CD4-positive, CD25-positive, alpha-beta regulatory T cell (primary cell): ENCODE measurements around the gene RNF11. TPM values are rescaled to one million over a fixed set of nuclear protein-coding genes. Genes with fewer than 3 reads are reported as not detected.

Experiments used
- ATAC-seq, 2 donors: fragments of 150-1000 bp; cut with Tn5 transposase; one replicate each; pipeline ENCODE4 v1.10.0; 2021; ENCODE audit warnings: low read depth in 2 of 2, moderate number of reproducible peaks in 2 of 2, moderate library complexity in 1 of 2
- DNase-seq, 3 donors: peaks; one replicate each; pipeline versions ENCODE4 v3.0.0 to v3.0.0-alpha.2; 2012 to 2022; ENCODE audit warnings: mixed read lengths in 1 of 3
- H3K27ac ChIP-seq: one replicate; pipeline ENCODE4 v1.7.0; 2013; ENCODE audit warnings: mild to moderate bottlenecking, low read length; ENCODE audit not compliant: insufficient read depth, poor library complexity, severe bottlenecking
- H3K27me3 ChIP-seq: one replicate; pipeline ENCODE4 v1.7.0; 2013; ENCODE audit warnings: low read length; ENCODE audit not compliant: control insufficient read depth, insufficient read depth
- H3K36me3 ChIP-seq: one replicate; pipeline ENCODE4 v1.7.0; 2013; ENCODE audit warnings: mild to moderate bottlenecking, low read length, moderate library complexity; ENCODE audit not compliant: control insufficient read depth, insufficient read depth
- H3K4me1 ChIP-seq: 2 replicates; pipeline ENCODE4 v1.7.0; 2013; ENCODE audit warnings: mild to moderate bottlenecking, low read length; ENCODE audit not compliant: insufficient read depth, control insufficient read depth, poor library complexity, severe bottlenecking
- H3K4me3 ChIP-seq: one replicate; pipeline ENCODE4 v1.7.0; 2013; ENCODE audit warnings: low read depth, mild to moderate bottlenecking, low read length, moderate library complexity
- H3K9me3 ChIP-seq, 2 experiments: 1 replicate in 1 of 2; 2 replicates in 1 of 2; pipeline ENCODE4 v1.7.0; 2013; ENCODE audit warnings: low read length in 2 of 2, mild to moderate bottlenecking in 1 of 2, moderate library complexity in 1 of 2; ENCODE audit not compliant: control insufficient read depth in 2 of 2
- H3K27ac Mint-ChIP-seq, 3 donors: one replicate each; pipeline ENCODE4 v1.8.0; 2020 to 2022; ENCODE audit warnings: mild to moderate bottlenecking in 3 of 3, mixed read lengths in 3 of 3, moderate library complexity in 2 of 3
- H3K27me3 Mint-ChIP-seq: one replicate; pipeline ENCODE4 v1.8.0; 2022; ENCODE audit warnings: mild to moderate bottlenecking, mixed read lengths
- H3K36me3 Mint-ChIP-seq: one replicate; pipeline ENCODE4 v1.8.0; 2020; ENCODE audit warnings: mixed read lengths
- H3K4me1 Mint-ChIP-seq, 4 donors: one replicate each; pipeline ENCODE4 v1.8.0; 2020 to 2022; ENCODE audit warnings: mixed read lengths in 4 of 4, mild to moderate bottlenecking in 1 of 4
- H3K4me3 Mint-ChIP-seq, 4 donors: one replicate each; pipeline ENCODE4 v1.8.0; 2020 to 2022; ENCODE audit warnings: mild to moderate bottlenecking in 4 of 4, mixed read lengths in 4 of 4, moderate library complexity in 3 of 4
- H3K9me3 Mint-ChIP-seq, 7 donors: one replicate each; pipeline ENCODE4 v1.8.0; 2020 to 2022; ENCODE audit warnings: mixed read lengths in 7 of 7, mild to moderate bottlenecking in 3 of 7, moderate library complexity in 2 of 7
- polyA plus RNA-seq, 4 donors: library from polyadenylated mRNA; unstranded; fragments of 300-500 nt; fragmentation: Illumina TruSeq; gene quantifications; one replicate each; pipeline ENCODE4 v1.2.3, GENCODE V29; 2021
- total RNA-seq: library from RNA; stranded (reverse); gene quantifications from one replicate; pipeline ENCODE4 v1.2.3, GENCODE V29; 2022

Gene RNF11
- total and polyA plus RNA-seq, 5 donors from 2014 or later: 24.1 to 66.5 (median 36.2) TPM

- H3K27ac ChIP-seq: no peak overlapping the region
- Mint-ChIP-seq H3K9me3 (no peaks in the 10 kb centered on the region), H3K27ac (peak overlapping the region in 1 of 3 donors; percentile 51), H3K4me1 (peaks cover 0 to 2% (median 0%) of the 10 kb centered on the region in 4 donors), H3K4me3 (no peak overlapping the region), H3K27me3 (no peaks in the 10 kb centered on the region), H3K36me3 (no peaks in the 10 kb centered on the region)
- no peaks in the 10 kb centered on the region for H3K4me1 ChIP-seq
- H3K27me3 ChIP-seq: no peaks in the 10 kb centered on the region
- peak; percentile 21 to 44 for ATAC-seq
- DNase-seq: no peak
- no peak overlapping the region for H3K4me3 ChIP-seq
- H3K9me3 ChIP-seq: no peaks in the 10 kb centered on the region
- no peaks in the 10 kb centered on the region for H3K36me3 ChIP-seq
These were observed 67.7 kb downstream of the RNF11 start for GRCh38 chr1:51303751-51304251.

- H3K27me3 ChIP-seq: no peaks in the 10 kb centered on the region
- H3K36me3 ChIP-seq: no peaks in the 10 kb centered on the region
- no peaks in the 10 kb centered on the region for H3K36me3 Mint-ChIP-seq
- H3K27me3 Mint-ChIP-seq: no peaks in the 10 kb centered on the region
- no peaks in the 10 kb centered on the region for H3K9me3 ChIP-seq
- H3K9me3 Mint-ChIP-seq: no peaks in the 10 kb centered on the region
- H3K4me3 Mint-ChIP-seq: no peak overlapping the region
- H3K4me1 ChIP-seq: no peaks in the 10 kb centered on the region
- no peak overlapping the region for H3K4me3 ChIP-seq
- H3K27ac ChIP-seq: no peak overlapping the region
- peaks cover 0 to 2% (median 0%) of the 10 kb centered on the region in 4 donors for H3K4me1 Mint-ChIP-seq
- ATAC-seq (no peak), DNase-seq (no peak)
- H3K27ac Mint-ChIP-seq: peak overlapping the region in 1 of 3 donors; percentile 51
These were observed 68.3 kb downstream of the RNF11 start for GRCh38 chr1:51304360-51304759.

GRCh38 chr1:51305371-51305823 is 69.3 kb downstream of the RNF11 start:
- Histone ChIP-seq H3K36me3 (no peaks in the 10 kb centered on the region), H3K27me3 (no peaks in the 10 kb centered on the region), H3K27ac (no peak overlapping the region), H3K4me1 (no peaks in the 10 kb centered on the region), H3K4me3 (no peak overlapping the region), H3K9me3 (no peaks in the 10 kb centered on the region)
- Mint-ChIP-seq H3K27ac (no peak overlapping the region), H3K4me1 (peaks cover 0 to 2% (median 0%) of the 10 kb centered on the region in 4 donors), H3K36me3 (no peaks in the 10 kb centered on the region), H3K9me3 (no peaks in the 10 kb centered on the region), H3K27me3 (no peaks in the 10 kb centered on the region), H3K4me3 (no peak overlapping the region)
- DNase-seq (no peak), ATAC-seq (no peak)

GRCh38 chr1:51306950-51307349 is 70.9 kb downstream of the RNF11 start:
- Mint-ChIP-seq H3K9me3 (no peaks in the 10 kb centered on the region), H3K27me3 (no peaks in the 10 kb centered on the region), H3K36me3 (no peaks in the 10 kb centered on the region), H3K4me1 (peaks cover 0 to 5% (median under 1%) of the 10 kb centered on the region in 4 donors), H3K27ac (no peak overlapping the region), H3K4me3 (no peak overlapping the region)
- DNase-seq: no peak
- no peaks in the 10 kb centered on the region for H3K9me3 ChIP-seq
- ATAC-seq: no peak
- H3K36me3 ChIP-seq: no peaks in the 10 kb centered on the region
- no peaks in the 10 kb centered on the region for H3K27me3 ChIP-seq
- H3K4me1 ChIP-seq: no peaks in the 10 kb centered on the region
- no peak overlapping the region for H3K27ac ChIP-seq
- H3K4me3 ChIP-seq: no peak overlapping the region

GRCh38 chr1:51308636-51309035 is 72.6 kb downstream of the RNF11 start:
- no peak for ATAC-seq
- no peak overlapping the region for H3K4me3 ChIP-seq
- H3K4me1 ChIP-seq: no peaks in the 10 kb centered on the region
- H3K9me3 ChIP-seq: no peaks in the 10 kb centered on the region
- H3K27ac ChIP-seq: no peak overlapping the region
- peaks cover 0 to 5% (median under 1%) of the 10 kb centered on the region in 4 donors for H3K4me1 Mint-ChIP-seq
- no peaks in the 10 kb centered on the region for H3K36me3 ChIP-seq
- no peak for DNase-seq
- no peaks in the 10 kb centered on the region for H3K36me3 Mint-ChIP-seq
- H3K9me3 Mint-ChIP-seq: no peaks in the 10 kb centered on the region
- no peak overlapping the region for H3K4me3 Mint-ChIP-seq
- no peaks in the 10 kb centered on the region for H3K27me3 ChIP-seq
- H3K27me3 Mint-ChIP-seq: no peaks in the 10 kb centered on the region
- no peak overlapping the region for H3K27ac Mint-ChIP-seq

- Mint-ChIP-seq H3K9me3 (no peaks in the 10 kb centered on the region), H3K27ac (no peak overlapping the region), H3K4me3 (no peak overlapping the region), H3K4me1 (peaks cover 0 to 5% (median 0%) of the 10 kb centered on the region in 4 donors), H3K36me3 (no peaks in the 10 kb centered on the region), H3K27me3 (no peaks in the 10 kb centered on the region)
- no peak overlapping the region for H3K4me3 ChIP-seq
- no peaks in the 10 kb centered on the region for H3K9me3 ChIP-seq
- H3K4me1 ChIP-seq: no peaks in the 10 kb centered on the region
- ATAC-seq: no peak
- H3K36me3 ChIP-seq: no peaks in the 10 kb centered on the region
- H3K27ac ChIP-seq: no peak overlapping the region
- DNase-seq: no peak
- H3K27me3 ChIP-seq: no peaks in the 10 kb centered on the region
These were observed 73.2 kb downstream of the RNF11 start for GRCh38 chr1:51309291-51309690.

- Histone ChIP-seq H3K27ac (no peak overlapping the region), H3K4me1 (no peaks in the 10 kb centered on the region), H3K9me3 (no peaks in the 10 kb centered on the region), H3K27me3 (no peaks in the 10 kb centered on the region), H3K4me3 (no peak overlapping the region), H3K36me3 (no peaks in the 10 kb centered on the region)
- no peak overlapping the region for H3K4me3 Mint-ChIP-seq
- no peak for DNase-seq
- no peaks in the 10 kb centered on the region for H3K36me3 Mint-ChIP-seq
- H3K27ac Mint-ChIP-seq: no peak overlapping the region
- H3K9me3 Mint-ChIP-seq: no peaks in the 10 kb centered on the region
- no peaks in the 10 kb centered on the region for H3K27me3 Mint-ChIP-seq
- H3K4me1 Mint-ChIP-seq: peaks cover 0 to 5% (median 0%) of the 10 kb centered on the region in 4 donors
- no peak for ATAC-seq
These were observed 75.0 kb downstream of the RNF11 start for GRCh38 chr1:51310871-51311613.

- Histone ChIP-seq H3K4me3 (no peak overlapping the region), H3K9me3 (no peaks in the 10 kb centered on the region), H3K4me1 (no peaks in the 10 kb centered on the region), H3K36me3 (no peaks in the 10 kb centered on the region), H3K27ac (no peak overlapping the region), H3K27me3 (no peaks in the 10 kb centered on the region)
- no peaks in the 10 kb centered on the region for H3K9me3 Mint-ChIP-seq
- no peak overlapping the region for H3K4me3 Mint-ChIP-seq
- H3K27ac Mint-ChIP-seq: no peak overlapping the region
- no peak for ATAC-seq
- no peaks in the 10 kb centered on the region for H3K36me3 Mint-ChIP-seq
- DNase-seq: no peak
- no peaks in the 10 kb centered on the region for H3K27me3 Mint-ChIP-seq
- peaks cover 0 to 5% (median 0%) of the 10 kb centered on the region in 4 donors for H3K4me1 Mint-ChIP-seq
These were observed 75.8 kb downstream of the RNF11 start for GRCh38 chr1:51311826-51312225.
